Activated T-helper 1 cell treated with Interleukin-2 at 50 U/mL for 16 hours (primary cell): ENCODE data around the gene MPPED1.

ENCODE experiments used
- DNase-seq: peaks from one replicate; pipeline ENCODE4 v3.0.0-alpha.2; 2020; ENCODE audit warnings: low read depth

Gene MPPED1

GRCh38 chr22:43448048-43448447 lies 36.2 kb downstream of the MPPED1 start:
- no peak for DNase-seq

DNA sequence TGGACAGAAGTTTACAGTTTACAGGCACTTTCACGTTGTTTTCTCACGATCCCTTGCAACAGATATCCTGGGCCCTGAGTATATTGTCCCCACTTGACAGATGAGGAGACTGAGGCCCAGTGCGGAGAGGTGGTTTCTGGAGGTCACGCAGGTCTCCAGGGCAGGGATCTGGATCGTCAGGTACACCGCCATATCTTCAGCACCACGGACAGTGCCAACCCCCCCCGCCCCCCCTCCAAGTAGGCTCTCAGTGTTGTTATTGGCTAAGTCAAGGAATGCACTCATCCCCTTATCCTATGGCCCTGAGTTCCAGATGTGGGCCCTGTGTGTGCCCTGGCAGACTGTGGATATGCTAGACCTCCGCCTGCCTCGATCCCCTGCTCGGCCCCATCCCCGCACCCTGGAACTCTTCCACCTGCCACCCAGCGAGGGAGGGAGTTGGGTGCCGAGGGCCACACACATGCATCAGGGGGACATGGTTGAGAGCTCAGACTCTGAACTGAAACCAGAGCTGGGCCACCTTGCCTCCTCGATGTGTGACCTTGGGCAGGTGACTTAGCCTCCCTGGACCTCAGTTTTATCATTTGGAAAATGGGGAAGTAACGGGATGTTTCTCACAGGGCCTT lies 37.5 kb downstream of the MPPED1 start:
- no peak for DNase-seq

- DNase-seq = no peak
These were observed 38.0 kb downstream of the MPPED1 start for GRCh38 chr22:43449831-43450225.

DNA sequence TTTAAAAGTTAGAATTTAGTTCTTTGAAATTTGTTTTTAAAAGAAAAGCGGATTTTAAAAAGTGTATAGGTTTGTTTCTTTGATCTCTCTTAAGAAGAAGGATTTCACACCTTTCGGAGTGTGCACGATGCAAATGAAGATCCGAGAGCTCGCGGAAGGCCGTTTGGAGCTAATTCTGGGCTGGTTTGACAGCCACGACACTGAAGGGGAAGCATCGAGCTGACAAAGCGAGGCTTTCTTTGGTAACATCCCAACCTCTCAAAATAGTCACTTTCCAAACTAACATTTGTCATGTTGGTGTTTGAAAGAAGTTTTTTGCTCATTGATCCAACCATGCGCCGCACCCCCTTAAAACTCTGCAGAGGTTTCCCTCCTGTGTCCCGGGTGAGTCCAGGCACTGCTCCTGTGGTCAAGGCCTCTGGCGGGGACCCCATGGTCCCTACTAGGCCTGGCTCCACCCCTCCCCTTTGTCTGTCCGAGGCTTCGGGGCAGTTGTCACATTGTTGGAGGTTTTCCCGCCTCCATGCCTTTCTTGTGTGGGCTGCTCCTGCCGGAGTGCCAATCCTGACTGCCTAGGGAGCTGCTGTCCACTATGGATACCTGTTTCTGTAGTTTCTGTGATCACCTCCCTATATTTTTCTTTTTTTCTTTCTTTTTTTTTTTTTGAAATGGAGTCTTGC lies 39.7 kb downstream of the MPPED1 start:
- DNase-seq = no peak

GRCh38 chr22:43455846-43456245 lies 44.0 kb downstream of the MPPED1 start:
- no peak for DNase-seq

GRCh38 chr22:43457002-43457401 lies 45.2 kb downstream of the MPPED1 start:
- no peak for DNase-seq

- no peak for DNase-seq
These were observed 50.9 kb downstream of the MPPED1 start for GRCh38 chr22:43462701-43463100.

DNA sequence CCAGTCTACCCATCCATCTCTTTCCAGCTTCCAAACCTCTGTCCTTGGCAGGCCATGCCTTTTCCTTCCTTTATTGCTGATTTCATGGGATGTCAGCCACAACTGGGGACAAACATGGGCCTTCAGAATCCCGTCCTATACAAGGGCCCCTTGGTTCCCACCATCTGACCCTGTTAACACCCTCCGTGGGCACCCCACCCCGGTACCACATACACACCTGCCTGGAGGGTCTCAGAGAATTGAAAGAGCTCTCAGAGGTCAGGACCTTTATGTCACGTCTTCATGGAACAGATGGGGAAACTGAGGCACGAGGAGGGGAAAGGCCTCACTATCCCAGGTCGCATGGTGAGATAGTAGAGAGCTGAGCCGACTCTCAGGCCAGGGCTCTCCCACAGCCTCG lies 53.0 kb downstream of the MPPED1 start:
- no peak for DNase-seq

DNA sequence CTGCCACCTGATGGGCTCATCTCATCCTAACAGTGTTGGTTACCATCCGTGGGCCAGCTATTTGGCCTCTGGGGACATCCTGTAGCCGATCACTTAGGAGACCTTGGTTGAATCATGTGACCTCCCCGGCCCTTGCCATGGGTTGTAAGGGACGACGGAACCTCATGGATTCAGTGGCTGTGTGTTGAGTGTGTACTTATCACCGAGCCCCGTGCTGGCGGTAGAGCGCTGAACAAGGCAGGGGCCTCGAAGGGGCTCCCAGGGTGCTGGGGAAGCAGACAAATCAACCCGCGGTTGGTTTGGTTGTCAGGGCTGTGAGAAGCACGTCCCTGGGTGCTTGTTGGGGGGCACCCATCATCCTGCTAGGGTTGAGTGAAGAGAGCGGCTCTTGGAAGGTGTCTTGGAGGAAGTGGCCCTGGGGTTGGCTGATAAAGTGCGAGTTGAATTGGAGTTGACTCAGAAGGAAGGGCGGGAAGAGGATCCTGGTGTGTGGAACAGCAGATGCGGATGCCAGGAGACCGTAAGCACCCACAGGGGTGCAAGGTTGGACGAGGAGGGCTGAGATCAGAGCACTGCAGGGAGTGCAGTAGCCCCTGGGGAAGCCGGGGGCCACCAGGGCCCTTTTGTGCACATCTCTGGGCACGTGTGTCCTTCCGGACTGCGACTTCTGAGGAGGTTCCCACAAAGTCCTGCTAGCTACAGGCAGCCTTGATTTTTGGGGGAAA lies 53.6 kb downstream of the MPPED1 start:
- DNase-seq = no peak

DNA sequence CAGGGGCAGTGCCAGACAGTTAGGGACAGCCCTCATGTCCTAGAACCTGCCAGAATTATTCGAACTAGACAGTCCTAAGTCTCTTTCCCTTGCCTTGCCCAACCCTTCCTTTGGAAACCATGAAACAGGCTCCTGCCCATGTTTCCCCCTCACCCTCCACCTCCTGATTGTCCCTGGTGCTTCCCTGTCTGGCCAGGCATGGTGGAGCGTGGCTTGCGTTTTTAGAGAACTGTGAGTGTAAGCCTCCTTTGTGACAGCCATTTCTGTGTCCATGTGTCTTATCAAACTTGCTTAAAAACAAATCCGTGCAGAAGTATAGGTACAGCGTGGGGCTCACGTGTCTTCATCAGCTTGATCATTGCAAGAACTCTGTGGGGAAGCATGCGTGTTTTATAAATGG lies 54.9 kb downstream of the MPPED1 start:
- DNase-seq = no peak

DNA sequence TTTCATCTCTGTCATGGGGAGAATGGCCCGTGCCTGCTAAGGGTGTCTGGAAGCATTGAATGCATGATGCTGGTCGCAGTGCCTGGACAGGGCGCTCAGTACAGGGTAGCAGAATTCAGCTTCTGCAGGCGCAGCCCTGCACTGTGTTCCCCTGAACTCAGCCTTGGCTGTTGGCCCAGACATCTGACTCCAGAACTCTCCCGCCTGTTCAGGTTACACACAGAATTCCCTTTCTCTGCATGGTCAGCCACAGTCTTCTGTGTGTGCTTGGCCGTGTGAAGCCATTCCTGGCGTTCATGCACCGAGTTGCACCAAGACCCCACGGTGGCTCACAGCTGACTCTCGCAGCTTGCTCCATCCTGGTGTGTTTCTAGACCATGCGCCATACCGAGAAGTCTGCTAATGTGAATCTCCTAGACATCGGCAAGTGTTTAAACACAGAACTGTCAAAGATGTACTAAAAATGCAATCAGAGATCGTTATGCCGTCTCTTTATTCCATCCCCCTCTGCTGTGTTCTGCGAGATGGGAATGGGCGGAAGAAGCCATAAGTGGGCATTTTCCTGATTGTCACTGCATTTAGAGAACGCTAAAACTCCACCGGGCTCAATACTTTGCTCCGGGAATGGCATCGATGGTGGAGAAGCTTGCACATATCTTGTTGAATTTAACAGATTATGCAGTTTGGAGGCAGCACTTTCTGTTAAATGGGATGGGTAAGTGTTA lies 55.6 kb downstream of the MPPED1 start:
- no peak for DNase-seq

- no peak for DNase-seq
These were observed 58.4 kb downstream of the MPPED1 start for GRCh38 chr22:43470253-43470652.

GRCh38 chr22:43470941-43471585 lies 59.2 kb downstream of the MPPED1 start:
- no peak for DNase-seq

DNA sequence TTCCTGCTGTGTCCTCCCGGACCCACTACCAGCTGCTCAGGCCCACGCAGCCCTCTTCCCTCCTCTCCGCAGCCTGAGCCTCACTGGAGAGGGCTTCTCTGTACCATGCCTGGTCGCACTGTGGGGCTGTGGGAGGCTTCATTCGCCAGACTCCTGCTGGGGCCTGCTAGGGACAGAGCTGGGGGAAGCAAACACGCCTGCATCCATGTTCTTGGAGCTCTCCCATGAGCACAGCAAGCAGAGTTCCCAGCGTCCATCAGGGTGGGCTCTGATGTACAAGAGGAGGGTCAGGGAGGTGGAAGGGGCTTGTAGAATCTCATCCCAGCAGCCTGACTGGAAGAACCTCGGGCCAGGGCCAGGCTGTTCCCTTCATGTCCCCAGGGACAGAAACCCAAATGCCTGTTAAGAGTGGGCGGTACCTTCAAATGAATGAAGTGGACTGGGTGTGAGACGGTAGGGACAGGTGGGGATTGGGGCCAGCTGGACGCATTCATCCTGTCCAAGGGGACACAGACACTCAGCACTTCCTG lies 59.9 kb downstream of the MPPED1 start:
- DNase-seq = no peak

DNA sequence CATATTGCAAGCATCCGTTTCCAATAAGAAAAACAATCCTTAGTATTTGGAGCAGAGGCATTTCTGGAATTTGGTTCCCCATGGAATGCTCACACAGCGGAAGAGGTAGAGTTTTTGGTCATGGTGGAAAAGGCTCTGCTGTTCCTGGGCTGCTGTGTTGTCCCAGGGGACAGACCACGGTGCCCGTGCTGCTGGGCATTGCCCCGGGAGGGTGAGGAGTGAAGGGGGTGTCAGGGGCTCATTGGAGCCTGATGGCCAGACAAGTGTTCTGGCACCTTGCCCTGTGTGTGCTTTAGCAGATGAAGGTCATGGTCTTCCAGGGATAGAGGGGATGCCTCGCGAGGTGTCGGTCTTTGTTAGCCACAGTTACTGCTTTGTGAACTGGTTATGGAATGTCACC lies 61.2 kb downstream of the MPPED1 start:
- no peak for DNase-seq

DNA sequence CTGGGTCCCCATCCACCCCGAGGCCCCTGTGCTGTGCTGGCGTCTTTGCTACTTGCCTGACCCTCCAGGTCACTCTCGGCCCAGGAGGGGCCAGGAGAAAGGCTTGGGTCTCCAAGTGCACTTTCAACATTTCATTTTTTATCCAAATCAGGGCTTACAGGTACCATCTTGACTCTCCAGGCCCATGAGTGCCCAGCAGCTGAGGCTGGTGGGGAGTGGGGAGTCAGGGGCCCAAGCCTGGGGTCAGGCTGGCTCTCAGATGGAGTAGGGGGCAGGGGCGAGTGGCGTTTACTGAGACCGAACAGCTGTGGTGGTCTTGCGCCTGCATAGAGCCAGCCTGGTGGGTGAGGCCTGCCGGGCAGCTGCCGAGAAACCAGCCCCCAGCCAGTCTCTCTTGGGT lies 61.6 kb downstream of the MPPED1 start:
- no peak for DNase-seq

GRCh38 chr22:43474161-43475101 lies 62.6 kb downstream of the MPPED1 start:
- no peak for DNase-seq

DNA sequence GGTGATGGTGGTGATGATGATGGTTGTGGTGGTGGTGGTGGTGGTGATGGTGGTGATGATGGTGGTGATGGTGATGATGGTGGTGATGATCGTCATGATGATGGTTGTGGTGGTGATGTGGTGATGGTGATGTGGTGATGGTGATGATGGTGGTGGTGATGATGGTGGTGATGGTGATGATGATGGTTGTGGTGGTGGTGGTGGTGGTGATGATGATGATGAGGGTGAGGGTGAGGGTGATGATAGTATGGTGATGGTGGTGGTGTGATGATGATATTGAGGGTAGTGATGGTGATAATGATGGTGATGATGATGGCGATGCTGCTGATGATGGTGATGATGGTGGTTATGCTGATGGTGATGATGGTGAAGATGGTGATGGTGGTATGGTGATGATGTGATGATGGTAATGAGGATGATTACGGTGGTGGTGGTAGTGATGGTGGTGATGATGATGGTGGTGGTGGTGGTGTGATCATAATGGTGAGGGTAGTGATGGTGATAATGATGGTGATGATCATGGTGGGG lies 63.8 kb downstream of the MPPED1 start:
- DNase-seq = no peak

DNA sequence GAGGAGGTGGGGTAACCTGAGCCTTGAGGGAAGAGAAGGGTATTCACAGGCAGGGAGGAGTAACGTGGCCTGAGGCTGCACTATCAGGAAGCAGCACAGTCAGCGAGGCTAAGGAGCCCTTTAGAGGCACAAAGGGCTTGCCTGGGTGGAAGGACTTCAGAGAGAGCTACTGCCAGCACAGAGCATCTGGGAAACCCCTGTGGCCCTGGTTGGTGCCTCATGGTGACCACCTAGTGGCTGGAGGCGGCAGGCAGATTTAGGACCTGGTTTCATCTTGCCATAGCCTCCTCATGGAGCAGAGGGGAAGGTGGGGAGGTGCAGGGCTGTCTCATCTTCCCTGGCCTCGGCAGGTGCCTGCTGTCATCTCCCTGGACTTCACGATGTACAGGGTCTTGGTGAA lies 64.5 kb downstream of the MPPED1 start:
- no peak for DNase-seq
